ENCODE measurements around the gene MMP27.

Gene MMP27

GRCh38 chr11:102727890-102728289, 22.3 kb upstream of the MMP27 start:
- Histone ChIP-seq H3K27ac (ENCODE audit: low read depth, low read length) (no peak overlapping the region), H3K36me3 (ENCODE audit: control insufficient read depth in 1 of 2, insufficient read depth in 2 of 2, low read length in 2 of 2) (no peaks in the 10 kb centered on the region), H3K9me3 (ENCODE audit: control insufficient read depth in 1 of 2, low read length in 2 of 2) (no peaks in the 10 kb centered on the region), H3K27me3 (ENCODE audit: control insufficient read depth in 1 of 2, insufficient read depth in 2 of 2, low read length in 2 of 2) (no peaks in the 10 kb centered on the region), H3K4me1 (ENCODE audit: control insufficient read depth in 1 of 2, insufficient read depth in 2 of 2, low read length in 2 of 2) (no peaks in the 10 kb centered on the region), H3K9ac (ENCODE audit: low read depth in 1 of 2, low read length in 2 of 2) (no peak overlapping the region), H3K4me3 (ENCODE audit: low read depth in 1 of 2, low read length in 2 of 2) (no peak overlapping the region)

DNA sequence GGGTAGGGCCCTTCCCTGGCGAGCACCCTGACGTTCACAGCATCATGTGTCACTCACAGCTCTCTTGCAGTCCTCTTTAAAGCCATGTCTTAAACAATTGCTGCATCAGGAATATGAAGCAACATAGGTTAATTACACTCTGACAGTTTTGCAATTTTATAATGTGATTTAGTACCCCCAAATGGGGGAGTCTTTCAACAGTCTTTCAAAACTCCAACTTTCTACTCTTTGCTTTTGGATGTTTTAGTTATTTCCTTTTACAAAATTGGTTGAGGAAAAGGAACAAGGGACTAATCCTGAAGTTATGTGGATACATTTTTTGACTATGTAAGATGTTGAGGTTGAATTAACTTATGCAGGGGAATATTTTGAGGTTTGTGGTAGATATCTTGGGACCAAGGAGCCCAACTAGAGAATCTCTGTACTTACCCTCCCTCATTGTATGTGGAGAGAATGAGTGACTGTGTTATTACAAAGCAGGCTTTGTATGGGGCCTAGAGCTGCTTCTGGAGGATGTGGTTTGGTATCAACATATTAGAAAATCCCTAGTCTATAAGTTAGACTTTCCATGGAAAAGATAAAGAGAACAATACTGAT, 19.4 kb upstream of the MMP27 start, which contains the start of gene MMP8:
TSS of gene MMP8 (minus strand) at position 51 of the 597 bp plus-strand sequence. CDS start 99 bp downstream, outside the sequence.
- Histone ChIP-seq H3K27me3 (ENCODE audit: control insufficient read depth in 1 of 2, insufficient read depth in 2 of 2, low read length in 2 of 2) (no peaks in the 10 kb centered on the region), H3K4me1 (ENCODE audit: control insufficient read depth in 1 of 2, insufficient read depth in 2 of 2, low read length in 2 of 2) (no peaks in the 10 kb centered on the region), H3K4me3 (ENCODE audit: low read depth in 1 of 2, low read length in 2 of 2) (no peak within 1 kb of the TSS), H3K36me3 (ENCODE audit: control insufficient read depth in 1 of 2, insufficient read depth in 2 of 2, low read length in 2 of 2) (no peaks in the 10 kb centered on the region), H3K9ac (ENCODE audit: low read depth in 1 of 2, low read length in 2 of 2) (no peak within 1 kb of the TSS), H3K9me3 (ENCODE audit: control insufficient read depth in 1 of 2, low read length in 2 of 2) (no peaks in the 10 kb centered on the region), H3K27ac (ENCODE audit: low read depth, low read length) (no peak within 1 kb of the TSS)

DNA sequence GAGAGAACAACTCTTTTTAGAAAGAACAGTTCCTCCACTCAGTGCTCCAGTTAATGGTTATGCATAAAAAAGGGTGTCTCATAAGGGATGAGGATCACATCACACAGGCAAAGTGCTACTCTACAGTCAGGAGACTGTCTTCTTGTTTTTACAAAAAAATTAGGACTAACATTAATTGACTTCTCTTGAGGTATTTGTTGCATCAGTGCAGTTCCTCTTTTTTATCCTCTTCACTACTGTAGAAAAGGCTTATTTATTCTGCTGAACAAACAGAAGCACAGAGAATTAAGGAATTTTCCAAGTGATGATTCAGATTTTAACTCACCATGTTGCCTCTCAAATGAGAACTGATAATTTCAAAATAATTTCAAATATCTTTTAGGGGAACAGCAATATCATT, 17.3 kb upstream of the MMP27 start:
- H3K27ac ChIP-seq (ENCODE audit: low read depth, low read length): no peak overlapping the region
- H3K4me3 ChIP-seq (ENCODE audit: low read depth in 1 of 2, low read length in 2 of 2): no peak overlapping the region
- H3K27me3 ChIP-seq (ENCODE audit: control insufficient read depth in 1 of 2, insufficient read depth in 2 of 2, low read length in 2 of 2): no peaks in the 10 kb centered on the region
- H3K9ac ChIP-seq (ENCODE audit: low read depth in 1 of 2, low read length in 2 of 2): no peak overlapping the region
- H3K9me3 ChIP-seq (ENCODE audit: control insufficient read depth in 1 of 2, low read length in 2 of 2): no peaks in the 10 kb centered on the region
- H3K36me3 ChIP-seq (ENCODE audit: control insufficient read depth in 1 of 2, insufficient read depth in 2 of 2, low read length in 2 of 2): no peaks in the 10 kb centered on the region
- H3K4me1 ChIP-seq (ENCODE audit: control insufficient read depth in 1 of 2, insufficient read depth in 2 of 2, low read length in 2 of 2): no peaks in the 10 kb centered on the region

GRCh38 chr11:102719620-102720277, 14.2 kb upstream of the MMP27 start:
- Histone ChIP-seq H3K27ac (ENCODE audit: low read depth, low read length) (no peak overlapping the region), H3K9me3 (ENCODE audit: control insufficient read depth in 1 of 2, low read length in 2 of 2) (no peaks in the 10 kb centered on the region), H3K9ac (ENCODE audit: low read depth in 1 of 2, low read length in 2 of 2) (no peak overlapping the region), H3K27me3 (ENCODE audit: control insufficient read depth in 1 of 2, insufficient read depth in 2 of 2, low read length in 2 of 2) (peaks cover 0 to 4% of the 10 kb centered on the region in 2 donors), H3K4me3 (ENCODE audit: low read depth in 1 of 2, low read length in 2 of 2) (no peak overlapping the region), H3K4me1 (ENCODE audit: control insufficient read depth in 1 of 2, insufficient read depth in 2 of 2, low read length in 2 of 2) (no peaks in the 10 kb centered on the region), H3K36me3 (ENCODE audit: control insufficient read depth in 1 of 2, insufficient read depth in 2 of 2, low read length in 2 of 2) (no peaks in the 10 kb centered on the region)

GRCh38 chr11:102717280-102717679, 11.7 kb upstream of the MMP27 start:
- Histone ChIP-seq H3K9me3 (ENCODE audit: control insufficient read depth in 1 of 2, low read length in 2 of 2) (no peaks in the 10 kb centered on the region), H3K27ac (ENCODE audit: low read depth, low read length) (no peak overlapping the region), H3K9ac (ENCODE audit: low read depth in 1 of 2, low read length in 2 of 2) (no peak overlapping the region), H3K27me3 (ENCODE audit: control insufficient read depth in 1 of 2, insufficient read depth in 2 of 2, low read length in 2 of 2) (peaks cover 0 to 4% of the 10 kb centered on the region in 2 donors), H3K4me1 (ENCODE audit: control insufficient read depth in 1 of 2, insufficient read depth in 2 of 2, low read length in 2 of 2) (no peaks in the 10 kb centered on the region), H3K4me3 (ENCODE audit: low read depth in 1 of 2, low read length in 2 of 2) (no peak overlapping the region), H3K36me3 (ENCODE audit: control insufficient read depth in 1 of 2, insufficient read depth in 2 of 2, low read length in 2 of 2) (no peaks in the 10 kb centered on the region)

DNA sequence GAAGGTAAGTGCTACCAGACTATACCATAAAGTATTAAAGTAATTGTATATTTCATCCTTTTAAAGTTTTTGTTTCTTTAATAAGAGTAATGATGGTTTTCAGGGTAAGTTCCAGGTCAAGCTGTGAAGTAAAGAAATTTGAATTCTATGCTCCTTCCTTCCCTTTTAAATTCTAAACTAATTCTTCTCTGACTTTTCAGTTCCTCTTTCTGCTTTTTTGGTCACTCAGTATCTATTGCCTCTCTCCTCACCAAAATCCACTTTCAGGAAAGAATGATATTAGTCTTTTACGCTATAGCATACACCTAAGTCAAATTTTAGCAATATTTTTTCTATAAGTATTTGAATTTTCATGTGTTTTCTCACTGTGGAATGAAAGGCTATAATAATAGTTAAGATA, 11.0 kb upstream of the MMP27 start:
- no peaks in the 10 kb centered on the region for H3K36me3 ChIP-seq (ENCODE audit: control insufficient read depth in 1 of 2, insufficient read depth in 2 of 2, low read length in 2 of 2)
- no peak overlapping the region for H3K27ac ChIP-seq (ENCODE audit: low read depth, low read length)
- H3K4me3 ChIP-seq (ENCODE audit: low read depth in 1 of 2, low read length in 2 of 2): no peak overlapping the region
- peaks cover 0 to 4% of the 10 kb centered on the region in 2 donors for H3K27me3 ChIP-seq (ENCODE audit: control insufficient read depth in 1 of 2, insufficient read depth in 2 of 2, low read length in 2 of 2)
- no peaks in the 10 kb centered on the region for H3K4me1 ChIP-seq (ENCODE audit: control insufficient read depth in 1 of 2, insufficient read depth in 2 of 2, low read length in 2 of 2)
- H3K9ac ChIP-seq (ENCODE audit: low read depth in 1 of 2, low read length in 2 of 2): no peak overlapping the region
- H3K9me3 ChIP-seq (ENCODE audit: control insufficient read depth in 1 of 2, low read length in 2 of 2): no peaks in the 10 kb centered on the region

- H3K27me3 ChIP-seq (ENCODE audit: control insufficient read depth in 1 of 2, insufficient read depth in 2 of 2, low read length in 2 of 2): peaks cover 0 to 4% of the 10 kb centered on the region in 2 donors
Measured at GRCh38 chr11:102712137-102712536, 6.6 kb upstream of the MMP27 start.

GRCh38 chr11:102709201-102709945, 3.8 kb upstream of the MMP27 start:
- H3K27ac ChIP-seq (ENCODE audit: low read depth, low read length): no peak overlapping the region
- H3K9me3 ChIP-seq (ENCODE audit: control insufficient read depth in 1 of 2, low read length in 2 of 2): no peaks in the 10 kb centered on the region
- H3K4me3 ChIP-seq (ENCODE audit: low read depth in 1 of 2, low read length in 2 of 2): no peak overlapping the region
- no peaks in the 10 kb centered on the region for H3K36me3 ChIP-seq (ENCODE audit: control insufficient read depth in 1 of 2, insufficient read depth in 2 of 2, low read length in 2 of 2)
- no peaks in the 10 kb centered on the region for H3K27me3 ChIP-seq (ENCODE audit: control insufficient read depth in 1 of 2, insufficient read depth in 2 of 2, low read length in 2 of 2)
- no peak overlapping the region for H3K9ac ChIP-seq (ENCODE audit: low read depth in 1 of 2, low read length in 2 of 2)
- peaks cover 0 to 6% of the 10 kb centered on the region in 2 donors for H3K4me1 ChIP-seq (ENCODE audit: control insufficient read depth in 1 of 2, insufficient read depth in 2 of 2, low read length in 2 of 2)

More at GRCh38 chr11:102712137-102712536, 6.6 kb upstream of the MMP27 start:
- Histone ChIP-seq H3K9ac (ENCODE audit: low read depth in 1 of 2, low read length in 2 of 2) (no peak overlapping the region), H3K36me3 (ENCODE audit: control insufficient read depth in 1 of 2, insufficient read depth in 2 of 2, low read length in 2 of 2) (no peaks in the 10 kb centered on the region), H3K27ac (ENCODE audit: low read depth, low read length) (no peak overlapping the region), H3K4me3 (ENCODE audit: low read depth in 1 of 2, low read length in 2 of 2) (no peak overlapping the region), H3K4me1 (ENCODE audit: control insufficient read depth in 1 of 2, insufficient read depth in 2 of 2, low read length in 2 of 2) (no peaks in the 10 kb centered on the region), H3K9me3 (ENCODE audit: control insufficient read depth in 1 of 2, low read length in 2 of 2) (no peaks in the 10 kb centered on the region)

DNA sequence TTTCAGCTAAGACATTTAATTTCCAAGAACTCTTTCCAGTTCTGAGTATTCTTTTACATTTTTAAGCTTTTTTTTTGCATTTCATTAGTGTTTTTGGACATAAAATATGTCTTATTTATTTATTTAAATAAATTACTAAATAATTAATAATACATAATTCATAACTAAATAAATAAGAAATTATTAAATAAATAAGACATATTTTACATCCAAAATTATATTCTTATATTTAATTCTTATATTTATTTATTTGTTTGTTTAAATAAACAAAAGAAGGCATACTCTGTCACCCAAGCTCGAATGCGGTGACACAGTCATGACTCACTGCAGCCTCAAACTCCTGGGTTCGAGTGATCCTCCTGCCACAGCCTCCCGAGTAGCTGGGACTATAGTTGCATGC, 3.1 kb upstream of the MMP27 start:
- Histone ChIP-seq H3K27me3 (ENCODE audit: control insufficient read depth in 1 of 2, insufficient read depth in 2 of 2, low read length in 2 of 2) (no peaks in the 10 kb centered on the region), H3K9me3 (ENCODE audit: control insufficient read depth in 1 of 2, low read length in 2 of 2) (no peaks in the 10 kb centered on the region), H3K4me3 (ENCODE audit: low read depth in 1 of 2, low read length in 2 of 2) (no peak overlapping the region), H3K27ac (ENCODE audit: low read depth, low read length) (no peak overlapping the region), H3K36me3 (ENCODE audit: control insufficient read depth in 1 of 2, insufficient read depth in 2 of 2, low read length in 2 of 2) (no peaks in the 10 kb centered on the region), H3K9ac (ENCODE audit: low read depth in 1 of 2, low read length in 2 of 2) (no peak overlapping the region), H3K4me1 (ENCODE audit: control insufficient read depth in 1 of 2, insufficient read depth in 2 of 2, low read length in 2 of 2) (peaks cover 0 to 6% of the 10 kb centered on the region in 2 donors)

GRCh38 chr11:102704841-102705240, 728 bp downstream of the MMP27 start:
- H3K4me3 ChIP-seq (ENCODE audit: low read depth in 1 of 2, low read length in 2 of 2): no peak overlapping the region
- no peak overlapping the region for H3K9ac ChIP-seq (ENCODE audit: low read depth in 1 of 2, low read length in 2 of 2)
- H3K27me3 ChIP-seq (ENCODE audit: control insufficient read depth in 1 of 2, insufficient read depth in 2 of 2, low read length in 2 of 2): no peaks in the 10 kb centered on the region
- H3K27ac ChIP-seq (ENCODE audit: low read depth, low read length): no peak overlapping the region
- H3K9me3 ChIP-seq (ENCODE audit: control insufficient read depth in 1 of 2, low read length in 2 of 2): no peaks in the 10 kb centered on the region
- no peaks in the 10 kb centered on the region for H3K36me3 ChIP-seq (ENCODE audit: control insufficient read depth in 1 of 2, insufficient read depth in 2 of 2, low read length in 2 of 2)
- peaks cover 0 to 6% of the 10 kb centered on the region in 2 donors for H3K4me1 ChIP-seq (ENCODE audit: control insufficient read depth in 1 of 2, insufficient read depth in 2 of 2, low read length in 2 of 2)
